H9 (cell line): Measurements from ENCODE around the gene RNU2-63P. TPM values are rescaled to one million over a fixed set of nuclear protein-coding genes. Genes with fewer than 3 reads are reported as not detected.
"Not testable (repeated sequence)": the region's sequence is repeated elsewhere in the genome, so short reads cannot be mapped to it uniquely, and the experiment has no call there.

Experiments used
- DNase-seq: peaks from one replicate; pipeline ENCODE4 v3.0.0-alpha.2; 2017
- H2AFZ ChIP-seq: one replicate; pipeline ENCODE4 v1.6.1; 2013; ENCODE audit warnings: mild to moderate bottlenecking, low read length, control low read depth, moderate library complexity
- H2AK5ac ChIP-seq: 2 replicates; pipeline ENCODE4 v1.6.1; 2013; ENCODE audit warnings: low read length, control low read depth, mixed read lengths; ENCODE audit not compliant: insufficient read length
- H2BK120ac ChIP-seq: one replicate; pipeline ENCODE4 v1.6.1; 2013; ENCODE audit warnings: low read depth, mild to moderate bottlenecking, low read length, control low read depth, inconsistent platforms; ENCODE audit not compliant: poor library complexity, severe bottlenecking
- H2BK12ac ChIP-seq: 2 replicates; pipeline ENCODE4 v1.6.1; 2013; ENCODE audit warnings: low read length, control low read depth, mixed read lengths, low read depth; ENCODE audit not compliant: insufficient read length
- H2BK15ac ChIP-seq: 2 replicates; pipeline ENCODE4 v1.6.1; 2013; ENCODE audit warnings: low read depth, low read length, control low read depth
- H2BK20ac ChIP-seq: one replicate; pipeline ENCODE4 v1.6.1; 2013; ENCODE audit warnings: low read depth, mild to moderate bottlenecking, low read length, control low read depth, inconsistent platforms; ENCODE audit not compliant: poor library complexity, severe bottlenecking
- H2BK5ac ChIP-seq: 2 replicates; pipeline ENCODE4 v1.6.1; 2013; ENCODE audit warnings: low read length, control low read depth, mixed read lengths; ENCODE audit not compliant: insufficient read length
- H3K14ac ChIP-seq: 2 replicates; pipeline ENCODE4 v1.6.1; 2013; ENCODE audit warnings: low read length, control low read depth; ENCODE audit not compliant: insufficient read depth
- H3K18ac ChIP-seq: 2 replicates; pipeline ENCODE4 v1.6.1; 2013; ENCODE audit warnings: low read depth, mild to moderate bottlenecking, mixed read lengths, low read length, control low read depth; ENCODE audit not compliant: insufficient read length
- H3K23ac ChIP-seq: 2 replicates; pipeline ENCODE4 v1.6.1; 2013; ENCODE audit warnings: low read length, control low read depth, mixed read lengths, low read depth; ENCODE audit not compliant: insufficient read length
- H3K23me2 ChIP-seq: 2 replicates; pipeline ENCODE4 v1.6.1; 2013; ENCODE audit warnings: low read depth, mild to moderate bottlenecking, mixed read lengths, low read length, control low read depth; ENCODE audit not compliant: insufficient read length, poor library complexity, severe bottlenecking
- H3K27ac ChIP-seq: 2 replicates; pipeline ENCODE4 v1.5.1; 2013; ENCODE audit warnings: low read length, control low read depth, mixed read lengths, low read depth; ENCODE audit not compliant: insufficient read length
- H3K27me3 ChIP-seq: 2 replicates; pipeline ENCODE4 v1.6.1; 2013; ENCODE audit warnings: low read length, control low read depth, inconsistent platforms; ENCODE audit not compliant: insufficient read depth
- H3K4ac ChIP-seq: 2 replicates; pipeline ENCODE4 v1.6.1; 2013; ENCODE audit warnings: low read depth, mild to moderate bottlenecking, control low read depth, inconsistent platforms, low read length, moderate library complexity
- H3K4me1 ChIP-seq: 2 replicates; pipeline ENCODE4 v1.6.1; 2013; ENCODE audit warnings: low read length, control low read depth, inconsistent platforms; ENCODE audit not compliant: insufficient read depth
- H3K4me2 ChIP-seq: 2 replicates; pipeline ENCODE4 v1.6.1; 2013; ENCODE audit warnings: low read length, control low read depth, mixed read lengths; ENCODE audit not compliant: insufficient read length, insufficient read depth
- H3K56ac ChIP-seq: 2 replicates; pipeline ENCODE4 v1.6.1; 2013; ENCODE audit warnings: low read depth, mild to moderate bottlenecking, mixed read lengths, low read length, control low read depth; ENCODE audit not compliant: insufficient read length
- H3K79me1 ChIP-seq: 2 replicates; pipeline ENCODE4 v1.6.1; 2013; ENCODE audit warnings: low read depth, mild to moderate bottlenecking, moderate library complexity, low read length, control low read depth, inconsistent platforms; ENCODE audit not compliant: insufficient read depth, poor library complexity, severe bottlenecking
- H3K79me2 ChIP-seq: 2 replicates; pipeline ENCODE4 v1.6.1; 2013; ENCODE audit warnings: low read length, control low read depth, inconsistent platforms; ENCODE audit not compliant: insufficient read depth
- H3K9ac ChIP-seq: 2 replicates; pipeline ENCODE4 v1.6.1; 2013; ENCODE audit warnings: low read length, control low read depth, mixed read lengths; ENCODE audit not compliant: insufficient read length; ENCODE audit errors: extremely low read depth
- H3K9me3 ChIP-seq: one replicate; pipeline ENCODE4 v1.6.1; 2013; ENCODE audit warnings: low read depth, low read length, inconsistent platforms; ENCODE audit not compliant: control insufficient read depth
- H3T11ph ChIP-seq: one replicate; pipeline ENCODE4 v1.6.1; 2013; ENCODE audit warnings: mild to moderate bottlenecking, low read length, control low read depth, inconsistent platforms
- H4K20me1 ChIP-seq: one replicate; pipeline ENCODE4 v1.6.1; 2013; ENCODE audit not compliant: control insufficient read depth, insufficient read length, insufficient read depth
- H4K5ac ChIP-seq: 2 replicates; pipeline ENCODE4 v1.6.1; 2013; ENCODE audit warnings: low read depth, mild to moderate bottlenecking, mixed read lengths, low read length, control low read depth; ENCODE audit not compliant: insufficient read length
- H4K8ac ChIP-seq: replicated peaks from 2 replicates; pipeline ENCODE4 v1.6.1; 2013; ENCODE audit warnings: low read length, control low read depth, mixed read lengths, low read depth; ENCODE audit not compliant: insufficient read length
- H4K91ac ChIP-seq: 2 replicates; pipeline ENCODE4 v1.6.1; 2013; ENCODE audit warnings: low read depth, mild to moderate bottlenecking, moderate library complexity, mixed read lengths, low read length, control low read depth; ENCODE audit not compliant: insufficient read length
- H3K27ac Mint-ChIP-seq, 3 experiments: 2 replicates in 2 of 3; 3 replicates in 1 of 3; pipeline ENCODE4 v1.8.0; 2020 to 2021; ENCODE audit warnings: mixed read lengths in 3 of 3, mild to moderate bottlenecking in 1 of 3, moderate library complexity in 1 of 3
- H3K27me3 Mint-ChIP-seq: 2 replicates; pipeline ENCODE4 v1.8.0; 2021; ENCODE audit warnings: low read depth, mild to moderate bottlenecking, moderate library complexity, mixed read lengths
- H3K36me3 Mint-ChIP-seq, 3 experiments: 2 replicates in 2 of 3; 3 replicates in 1 of 3; pipeline ENCODE4 v1.8.0; 2020 to 2021; ENCODE audit warnings: low read depth in 3 of 3, mixed read lengths in 3 of 3; ENCODE audit not compliant: insufficient read depth in 1 of 3
- H3K4me1 Mint-ChIP-seq, 2 experiments: 2 replicates each; pipeline ENCODE4 v1.8.0; 2020; ENCODE audit warnings: mixed read lengths in 2 of 2
- H3K4me3 Mint-ChIP-seq, 2 experiments: 2 replicates in 1 of 2; 3 replicates in 1 of 2; pipeline ENCODE4 v1.8.0; 2020 to 2021; ENCODE audit warnings: mild to moderate bottlenecking in 2 of 2, mixed read lengths in 2 of 2, moderate library complexity in 1 of 2
- H3K9me3 Mint-ChIP-seq, 2 experiments: 2 replicates in 1 of 2; 3 replicates in 1 of 2; pipeline ENCODE4 v1.8.0; 2020; ENCODE audit warnings: mild to moderate bottlenecking in 2 of 2, mixed read lengths in 2 of 2, moderate library complexity in 1 of 2
- WGBS: extraction: QIAGEN DNeasy Blood & Tissue Kit; methylation state at CpG from one replicate; pipeline ENCODE4 v1.1.7; 2013; ENCODE audit warnings: missing lambda C conversion rate, low lambda C conversion rate, mixed read lengths; ENCODE audit not compliant: insufficient read length; ENCODE audit errors: extremely low coverage; 5-methylcytosine and 5-hydroxymethylcytosine counted together
- total RNA-seq: library from RNA; stranded (reverse); gene quantifications from 2 replicates; pipeline ENCODE4 v1.2.1, GENCODE V29; 2021
- TF ChIP-seq, protein P1 (sequence below): fragments of 200-600 bp; sonication (generic); conservative IDR thresholded peaks from 3 replicates; pipeline ENCODE4 v1.8.0; 2021; ENCODE audit warnings: antibody characterized with exemption, mild to moderate bottlenecking

The RNU2-63P gene
- total RNA-seq, 1 experiment from 2014 or later = 31.1 TPM

DNA sequence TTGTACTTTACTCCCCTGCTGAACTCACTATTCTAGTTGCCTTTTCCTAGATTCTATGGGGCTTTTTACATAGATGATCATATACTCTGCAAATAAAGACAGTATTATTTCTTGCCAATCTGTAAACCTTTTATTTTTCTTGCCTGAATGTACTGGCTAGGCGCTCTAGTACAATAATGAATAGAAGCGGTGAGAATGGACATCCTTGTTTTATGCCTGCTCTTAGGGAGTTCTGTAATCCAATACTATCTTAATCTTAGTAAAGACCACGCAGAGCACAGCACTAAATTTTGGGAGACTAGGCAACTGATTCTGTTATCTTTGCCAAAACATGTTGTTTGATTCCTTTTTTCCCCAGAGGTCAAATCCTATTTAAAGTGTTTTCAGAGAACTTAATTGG is 32.2 kb upstream of the RNU2-63P start:
- H3K18ac ChIP-seq = no peak overlapping the region
- no peaks in the 10 kb centered on the region for H3K27me3 Mint-ChIP-seq
- DNase-seq = no peak
- no peak overlapping the region for H3K9ac ChIP-seq
- H3K9me3 Mint-ChIP-seq = no peaks in the 10 kb centered on the region; a peak in 1 of 5 replicates
- H3K4me1 Mint-ChIP-seq = peaks cover 5% of the 10 kb centered on the region in 2 experiments
- no peaks in the 10 kb centered on the region for H3K4me1 ChIP-seq
- no peak overlapping the region for H3K27ac Mint-ChIP-seq
- H3K4ac ChIP-seq = no peak overlapping the region
- H2AFZ ChIP-seq = no peak overlapping the region
- H3T11ph ChIP-seq = no peak overlapping the region
- H3K27ac ChIP-seq = no peak overlapping the region
- no peak overlapping the region for H4K5ac ChIP-seq
- no peak overlapping the region for H2BK15ac ChIP-seq
- H3K36me3 Mint-ChIP-seq = peaks cover 3 to 13% (median 4%) of the 10 kb centered on the region in 3 experiments; a peak in 5 of 7 replicates
- no peak overlapping the region for H2BK5ac ChIP-seq
- H4K91ac ChIP-seq = no peak overlapping the region
- no peaks in the 10 kb centered on the region for H4K20me1 ChIP-seq
- H3K79me2 ChIP-seq = no peaks in the 10 kb centered on the region
- no peaks in the 10 kb centered on the region for H3K23me2 ChIP-seq
- H3K4me3 Mint-ChIP-seq = no peak overlapping the region
- no peak overlapping the region for H2BK12ac ChIP-seq
- H2BK20ac ChIP-seq = no peak overlapping the region
- H3K79me1 ChIP-seq = no peaks in the 10 kb centered on the region
- no peak overlapping the region for H3K56ac ChIP-seq
- no CpG with 5 or more reads among the region's 3 CpGs for WGBS
- no peak overlapping the region for H4K8ac ChIP-seq
- no peak overlapping the region for H2AK5ac ChIP-seq
- H3K27me3 ChIP-seq = no peaks in the 10 kb centered on the region
- H2BK120ac ChIP-seq = no peak overlapping the region
- no peaks in the 10 kb centered on the region for H3K9me3 ChIP-seq
- H3K23ac ChIP-seq = no peak overlapping the region
- H3K4me2 ChIP-seq = no peak overlapping the region
- H3K14ac ChIP-seq = no peak overlapping the region
- TF ChIP-seq, protein P1, sequence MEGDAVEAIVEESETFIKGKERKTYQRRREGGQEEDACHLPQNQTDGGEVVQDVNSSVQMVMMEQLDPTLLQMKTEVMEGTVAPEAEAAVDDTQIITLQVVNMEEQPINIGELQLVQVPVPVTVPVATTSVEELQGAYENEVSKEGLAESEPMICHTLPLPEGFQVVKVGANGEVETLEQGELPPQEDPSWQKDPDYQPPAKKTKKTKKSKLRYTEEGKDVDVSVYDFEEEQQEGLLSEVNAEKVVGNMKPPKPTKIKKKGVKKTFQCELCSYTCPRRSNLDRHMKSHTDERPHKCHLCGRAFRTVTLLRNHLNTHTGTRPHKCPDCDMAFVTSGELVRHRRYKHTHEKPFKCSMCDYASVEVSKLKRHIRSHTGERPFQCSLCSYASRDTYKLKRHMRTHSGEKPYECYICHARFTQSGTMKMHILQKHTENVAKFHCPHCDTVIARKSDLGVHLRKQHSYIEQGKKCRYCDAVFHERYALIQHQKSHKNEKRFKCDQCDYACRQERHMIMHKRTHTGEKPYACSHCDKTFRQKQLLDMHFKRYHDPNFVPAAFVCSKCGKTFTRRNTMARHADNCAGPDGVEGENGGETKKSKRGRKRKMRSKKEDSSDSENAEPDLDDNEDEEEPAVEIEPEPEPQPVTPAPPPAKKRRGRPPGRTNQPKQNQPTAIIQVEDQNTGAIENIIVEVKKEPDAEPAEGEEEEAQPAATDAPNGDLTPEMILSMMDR = no peak

DNA sequence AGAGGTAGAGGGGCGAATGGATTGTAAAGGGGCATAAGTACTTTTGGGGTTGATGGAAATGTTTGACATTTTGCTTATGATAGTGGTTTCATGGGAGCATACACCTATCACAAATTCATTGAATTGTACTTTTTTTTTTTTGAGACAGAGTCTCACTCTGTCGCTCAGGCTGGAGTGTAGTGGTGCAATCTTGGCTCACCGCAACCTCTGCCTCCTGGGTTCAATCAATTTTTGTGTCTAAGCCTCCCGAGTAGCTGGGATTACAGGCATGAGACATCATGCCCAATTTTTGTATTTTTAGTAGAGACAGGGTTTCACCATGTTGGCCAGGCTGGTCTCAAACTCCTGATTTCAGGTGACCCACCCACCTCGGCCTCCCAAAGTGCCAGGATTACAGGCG is 29.2 kb upstream of the RNU2-63P start:
- H3K4me1 Mint-ChIP-seq = peaks cover 10 to 12% of the 10 kb centered on the region in 2 experiments; a peak in 3 of 4 replicates
- not testable (repeated sequence) for H4K5ac ChIP-seq, H3K4me1 ChIP-seq, H3K4ac ChIP-seq, H3K4me2 ChIP-seq, H2BK12ac ChIP-seq, H3K27me3 Mint-ChIP-seq, H3K27ac Mint-ChIP-seq, H4K8ac ChIP-seq, H3K27me3 ChIP-seq, H3K36me3 Mint-ChIP-seq, H2AFZ ChIP-seq, H3K27ac ChIP-seq, H3K18ac ChIP-seq, H3K9me3 Mint-ChIP-seq, H2BK15ac ChIP-seq, H2BK20ac ChIP-seq, H3T11ph ChIP-seq, DNase-seq, H3K9ac ChIP-seq, H3K23ac ChIP-seq, H3K56ac ChIP-seq, H3K4me3 Mint-ChIP-seq, H2BK5ac ChIP-seq, H2BK120ac ChIP-seq, H4K20me1 ChIP-seq, H3K9me3 ChIP-seq, H3K14ac ChIP-seq, H2AK5ac ChIP-seq, H3K23me2 ChIP-seq, H3K79me2 ChIP-seq, H4K91ac ChIP-seq, H3K79me1 ChIP-seq
- no CpG with 5 or more reads among the region's 6 CpGs for WGBS
